Rectal smooth muscle tissue (tissue), 1 donor: Measurements from ENCODE around the gene WBP1L.
A peak's percentile ranks its signal among the peaks of the same experiment; 100 is the strongest.
"Not testable (repeated sequence)": the region's sequence is repeated elsewhere in the genome, so short reads cannot be mapped to it uniquely, and the experiment has no call there.

Experiments used
- H3K27ac ChIP-seq: one replicate; pipeline ENCODE4 v1.7.0; 2013; ENCODE audit warnings: low read depth, low read length, inconsistent platforms
- H3K27me3 ChIP-seq: one replicate; pipeline ENCODE4 v1.7.0; 2013; ENCODE audit warnings: low read length; ENCODE audit not compliant: control insufficient read depth, insufficient read depth
- H3K36me3 ChIP-seq: one replicate; pipeline ENCODE4 v1.7.0; 2013; ENCODE audit warnings: low read length; ENCODE audit not compliant: control insufficient read depth, insufficient read depth
- H3K4me1 ChIP-seq: one replicate; pipeline ENCODE4 v1.7.0; 2013; ENCODE audit warnings: low read length; ENCODE audit not compliant: control insufficient read depth, insufficient read depth
- H3K4me3 ChIP-seq: one replicate; pipeline ENCODE4 v1.7.0; 2013; ENCODE audit warnings: low read length
- H3K9ac ChIP-seq: one replicate; pipeline ENCODE4 v1.7.0; 2013; ENCODE audit warnings: low read length

The WBP1L gene

DNA sequence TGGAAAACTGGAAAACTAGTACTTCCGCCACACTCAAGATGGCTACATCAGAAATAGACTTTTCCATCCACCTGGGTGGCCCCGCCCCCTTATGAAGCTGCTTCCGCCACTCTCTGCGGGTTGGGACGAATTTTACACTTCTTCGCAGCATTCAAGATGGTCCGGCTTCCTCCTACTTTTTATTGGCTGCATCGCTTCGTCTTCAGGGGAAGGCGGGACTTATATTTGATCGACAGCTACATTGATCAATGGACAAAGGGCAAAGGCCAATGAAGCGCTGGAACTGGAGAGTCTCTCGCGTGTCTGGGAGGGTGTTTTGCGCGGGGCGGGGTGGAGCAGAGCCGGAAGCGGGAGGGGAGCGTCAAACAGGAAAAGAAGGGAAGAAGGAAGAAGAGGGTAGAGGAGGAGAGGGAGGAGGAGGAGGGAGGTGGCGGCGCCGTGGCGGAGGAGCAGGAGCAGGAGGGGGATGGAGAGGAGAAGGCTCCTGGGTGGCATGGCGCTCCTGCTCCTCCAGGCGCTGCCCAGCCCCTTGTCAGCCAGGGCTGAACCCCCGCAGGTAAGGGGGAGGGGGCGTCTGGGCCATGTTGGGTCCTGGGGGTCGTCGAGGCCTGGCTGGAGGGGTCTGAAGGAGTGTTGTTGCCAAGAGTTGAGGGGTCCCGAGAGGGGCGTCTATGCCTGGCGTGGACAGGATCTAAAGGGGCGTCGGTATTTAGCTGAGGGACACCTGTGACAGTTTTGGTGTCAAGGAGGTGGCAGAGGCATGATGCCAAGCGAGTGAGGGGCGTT lies at the start of gene WBP1L:
Gene WBP1L (plus strand): TSS at position 361 of the 786 bp plus-strand sequence. CDS start 106 bp downstream, at position 467.
- H3K27me3 ChIP-seq, result no peaks in the 10 kb centered on the region
- H3K4me1 ChIP-seq, result peaks cover 16% of the 10 kb centered on the region

DNA sequence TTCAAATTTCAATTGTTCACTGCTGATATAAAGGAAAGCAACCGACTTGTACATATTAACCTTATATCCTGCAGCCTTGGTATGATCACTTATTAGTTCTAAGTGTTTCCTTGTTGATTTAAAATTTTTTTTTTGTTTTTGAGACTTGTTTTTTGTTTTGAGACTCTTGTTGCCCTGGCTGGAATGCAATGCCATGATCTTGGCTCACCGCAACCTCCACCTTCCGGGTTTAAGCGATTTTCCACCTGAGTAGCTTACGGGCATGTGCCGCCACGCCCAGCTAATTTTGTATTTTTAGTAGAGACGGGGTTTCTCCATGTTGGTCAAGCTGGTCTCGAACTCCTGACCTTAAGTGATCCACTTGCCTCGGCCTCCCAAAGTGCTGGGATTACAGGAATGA lies 48.3 kb upstream of the WBP1L start:
- H3K27me3 ChIP-seq, H3K27ac ChIP-seq, H3K4me1 ChIP-seq, H3K4me3 ChIP-seq, H3K36me3 ChIP-seq, H3K9ac ChIP-seq: not testable (repeated sequence)

More for the DNA sequence above, at the start of gene WBP1L:
- peak within 1 kb of the TSS; percentile 99 for H3K4me3 ChIP-seq
- no peaks in the 10 kb centered on the region for H3K36me3 ChIP-seq
- peak within 1 kb of the TSS; percentile 98 for H3K9ac ChIP-seq
- peak within 1 kb of the TSS; percentile 93 for H3K27ac ChIP-seq

DNA sequence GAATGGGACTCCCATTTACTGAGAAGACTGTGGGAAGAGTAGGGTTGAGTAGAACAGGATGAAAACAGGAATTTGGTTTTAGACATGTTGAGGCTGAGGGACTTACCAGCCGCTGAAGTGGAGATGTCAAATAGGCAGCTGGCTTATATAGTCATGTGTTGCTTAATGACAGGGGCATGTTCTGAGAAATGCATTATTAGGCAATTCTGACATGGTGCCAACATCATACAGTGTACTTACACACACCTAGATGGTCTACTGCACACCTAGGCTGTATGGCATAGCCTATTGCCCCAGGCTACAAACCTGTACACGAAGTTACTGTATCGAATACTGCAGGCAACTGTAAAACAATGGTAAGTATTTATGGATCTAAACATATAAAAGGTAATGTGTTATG lies 47.0 kb upstream of the WBP1L start:
- Histone ChIP-seq H3K4me3 (no peak overlapping the region), H3K36me3 (peaks cover 8% of the 10 kb centered on the region), H3K4me1 (no peaks in the 10 kb centered on the region), H3K9ac (no peak overlapping the region), H3K27me3 (no peaks in the 10 kb centered on the region), H3K27ac (no peak overlapping the region)

DNA sequence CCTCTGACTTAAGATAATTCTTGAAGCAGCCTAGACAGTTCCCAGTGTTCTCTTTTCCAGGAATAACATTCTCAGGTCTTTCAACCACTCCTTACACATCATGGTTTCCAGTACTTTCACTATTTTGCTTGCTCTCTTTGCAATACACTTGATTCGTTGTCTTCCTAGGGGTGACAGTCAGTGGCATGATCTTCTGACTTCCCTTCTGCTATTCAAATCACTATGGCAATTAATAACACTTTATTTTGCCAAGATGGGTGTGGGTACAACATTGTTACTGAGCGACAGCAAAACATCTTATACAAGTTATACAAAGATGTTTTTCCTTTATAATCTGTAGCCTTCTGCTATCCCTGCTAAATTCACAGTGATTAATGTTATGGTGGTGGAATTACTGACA lies 44.9 kb upstream of the WBP1L start:
- peaks cover 8% of the 10 kb centered on the region for H3K36me3 ChIP-seq
- no peak overlapping the region for H3K4me3 ChIP-seq
- H3K27me3 ChIP-seq, result no peaks in the 10 kb centered on the region
- H3K4me1 ChIP-seq, result no peaks in the 10 kb centered on the region
- no peak overlapping the region for H3K27ac ChIP-seq
- H3K9ac ChIP-seq, result no peak overlapping the region

DNA sequence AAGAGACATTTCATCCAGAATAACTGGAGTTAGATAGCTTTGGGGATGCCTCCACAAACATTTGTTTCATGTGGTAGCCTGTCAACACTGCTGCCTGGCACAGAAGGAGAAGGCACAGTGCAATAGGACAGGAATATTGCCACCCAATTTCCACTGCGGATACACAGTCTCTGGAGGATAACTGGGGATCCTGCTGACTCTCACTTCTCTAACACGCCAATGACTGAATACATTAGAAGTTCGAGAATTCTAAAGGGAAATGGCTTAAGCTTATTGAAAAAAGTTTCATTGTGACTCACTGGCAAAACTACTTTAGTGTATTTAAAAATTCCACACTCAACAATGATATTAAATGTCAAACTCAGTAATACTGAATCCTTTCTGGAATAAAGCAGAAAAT lies 42.5 kb upstream of the WBP1L start:
- Histone ChIP-seq H3K36me3 (peaks cover 8% of the 10 kb centered on the region), H3K27ac (no peak overlapping the region), H3K4me3 (no peak overlapping the region), H3K9ac (no peak overlapping the region), H3K27me3 (no peaks in the 10 kb centered on the region), H3K4me1 (no peaks in the 10 kb centered on the region)

DNA sequence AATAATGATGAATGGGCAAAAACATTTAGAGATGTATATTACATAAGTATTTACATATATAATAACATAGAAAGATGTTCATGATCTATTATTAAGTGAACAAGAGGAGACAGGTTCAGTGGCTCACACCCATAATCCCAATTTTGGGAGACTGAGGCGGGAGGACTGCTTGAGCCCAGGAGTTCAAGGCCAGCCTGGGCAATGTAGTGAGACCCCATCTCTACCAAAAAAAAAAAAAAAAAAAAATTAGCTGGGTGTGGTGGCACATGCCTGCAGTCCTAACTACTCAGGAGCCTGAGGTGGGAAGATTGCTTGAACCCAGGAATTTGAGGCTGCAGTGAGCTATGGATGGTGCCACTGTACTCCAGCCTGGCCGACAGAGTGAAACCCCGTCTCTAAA lies 42.0 kb upstream of the WBP1L start:
- H3K9ac ChIP-seq, result no peak overlapping the region
- H3K27me3 ChIP-seq, result no peaks in the 10 kb centered on the region
- no peak overlapping the region for H3K4me3 ChIP-seq
- H3K36me3 ChIP-seq, result peaks cover 5% of the 10 kb centered on the region
- no peaks in the 10 kb centered on the region for H3K4me1 ChIP-seq
- no peak overlapping the region for H3K27ac ChIP-seq

DNA sequence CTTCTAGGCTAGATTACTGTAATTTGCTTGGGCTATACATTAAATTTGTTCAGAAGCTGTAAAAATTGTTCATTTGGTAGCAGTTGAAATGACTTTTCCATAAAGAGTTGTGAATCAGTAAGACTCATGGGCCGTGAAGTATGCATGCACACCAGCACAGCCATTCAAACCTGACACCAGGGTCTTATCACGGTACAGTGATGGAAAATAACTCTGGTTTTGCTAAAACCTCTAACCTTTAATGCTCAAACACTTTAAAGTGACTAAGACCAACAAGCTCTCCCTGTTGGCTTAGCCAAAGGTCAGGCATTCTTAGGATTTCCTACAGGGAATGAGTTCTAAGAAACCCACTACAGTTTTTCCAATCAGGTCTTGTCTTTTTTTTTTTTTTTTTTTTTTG lies 41.0 kb upstream of the WBP1L start:
- H3K27ac ChIP-seq, result no peak overlapping the region
- H3K36me3 ChIP-seq, result peaks cover 4% of the 10 kb centered on the region

DNA sequence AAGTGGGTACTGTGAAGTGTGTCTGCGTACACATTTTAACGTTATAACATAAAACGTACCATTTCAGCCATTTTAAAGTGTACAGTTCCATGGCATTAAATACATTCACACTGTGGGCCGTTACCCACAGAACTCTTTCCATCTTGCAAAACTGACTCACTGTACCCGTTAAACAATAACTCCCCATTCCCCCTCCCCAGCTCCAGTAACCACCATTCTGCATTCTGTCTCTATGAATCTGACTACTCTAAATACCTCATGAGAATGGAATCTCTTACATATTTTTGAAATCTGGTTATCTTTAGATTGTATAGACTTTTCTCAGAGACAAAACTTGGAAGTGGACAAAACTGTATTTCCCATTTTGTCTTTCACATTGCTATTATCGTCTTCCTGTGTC lies 38.8 kb upstream of the WBP1L start:
- Histone ChIP-seq H3K9ac (no peak overlapping the region), H3K4me3 (no peak overlapping the region), H3K36me3 (no peaks in the 10 kb centered on the region), H3K4me1 (no peaks in the 10 kb centered on the region), H3K27me3 (no peaks in the 10 kb centered on the region), H3K27ac (no peak overlapping the region)

More for the DNA sequence above, 41.0 kb upstream of the WBP1L start:
- Histone ChIP-seq H3K9ac (no peak overlapping the region), H3K27me3 (no peaks in the 10 kb centered on the region), H3K4me1 (no peaks in the 10 kb centered on the region), H3K4me3 (no peak overlapping the region)

DNA sequence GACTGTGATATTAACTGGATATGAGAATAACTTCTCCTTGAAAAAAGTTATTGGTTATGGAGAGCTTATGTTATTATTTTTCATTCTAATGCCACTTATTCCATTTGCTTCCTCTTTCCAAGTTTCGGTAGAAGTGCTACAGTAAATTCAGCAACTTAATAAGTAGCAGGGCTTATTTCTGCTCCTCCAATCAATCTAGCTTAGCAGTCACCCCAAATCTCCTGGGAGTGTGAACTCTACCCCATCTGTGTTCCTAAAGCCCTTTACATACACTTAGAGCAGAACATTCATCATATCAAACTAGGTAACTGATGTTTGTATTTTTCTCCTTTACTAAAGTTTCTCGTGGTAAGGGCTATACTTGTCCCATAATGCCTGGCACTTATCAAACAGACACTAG lies 38.2 kb upstream of the WBP1L start:
- Histone ChIP-seq H3K9ac (no peak overlapping the region), H3K4me3 (no peak overlapping the region), H3K27me3 (no peaks in the 10 kb centered on the region), H3K27ac (no peak overlapping the region), H3K36me3 (no peaks in the 10 kb centered on the region), H3K4me1 (no peaks in the 10 kb centered on the region)

DNA sequence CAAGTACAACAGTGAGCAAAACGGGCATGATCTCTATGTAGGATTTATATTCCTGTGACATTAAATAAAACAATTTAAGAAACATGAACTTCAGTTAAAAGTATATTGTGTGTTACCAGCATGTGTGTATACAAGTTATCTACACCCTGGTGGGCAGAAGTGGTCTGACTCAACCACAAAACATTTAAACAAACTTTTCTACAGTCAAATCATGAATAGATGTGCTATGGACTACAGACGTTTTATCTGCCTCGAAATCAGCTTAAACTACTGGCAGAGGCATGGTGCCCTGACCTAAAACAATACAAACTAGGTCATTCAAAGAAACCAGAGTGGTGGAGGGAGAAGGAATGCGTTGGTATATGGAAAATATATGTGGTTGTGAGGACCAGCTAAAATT lies 33.1 kb upstream of the WBP1L start:
- Histone ChIP-seq H3K4me1 (peaks cover 2% of the 10 kb centered on the region), H3K27me3 (no peaks in the 10 kb centered on the region), H3K4me3 (no peak overlapping the region), H3K9ac (no peak overlapping the region), H3K36me3 (no peaks in the 10 kb centered on the region), H3K27ac (no peak overlapping the region)

DNA sequence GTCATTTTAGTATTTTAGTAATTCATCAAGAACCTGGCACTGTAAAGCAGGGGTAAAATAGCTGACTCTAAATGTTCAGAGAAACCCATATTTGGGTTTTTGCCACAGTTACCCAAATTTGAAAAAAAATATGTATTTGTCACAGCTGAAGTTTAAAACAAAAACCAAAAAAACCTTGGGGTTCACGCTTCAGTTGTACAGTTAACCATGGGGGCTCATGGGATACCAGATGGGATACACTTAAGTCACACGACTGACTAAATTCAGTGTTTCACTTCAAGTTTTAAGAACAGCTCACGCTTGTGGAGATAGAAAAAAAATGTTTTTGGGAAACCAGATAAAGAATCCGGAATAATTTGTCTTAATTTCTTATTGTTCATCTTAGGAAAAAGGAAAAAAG lies 31.7 kb upstream of the WBP1L start:
- Histone ChIP-seq H3K36me3 (no peaks in the 10 kb centered on the region), H3K27me3 (no peaks in the 10 kb centered on the region), H3K27ac (no peak overlapping the region), H3K4me1 (peaks cover 2% of the 10 kb centered on the region), H3K4me3 (no peak overlapping the region), H3K9ac (no peak overlapping the region)

DNA sequence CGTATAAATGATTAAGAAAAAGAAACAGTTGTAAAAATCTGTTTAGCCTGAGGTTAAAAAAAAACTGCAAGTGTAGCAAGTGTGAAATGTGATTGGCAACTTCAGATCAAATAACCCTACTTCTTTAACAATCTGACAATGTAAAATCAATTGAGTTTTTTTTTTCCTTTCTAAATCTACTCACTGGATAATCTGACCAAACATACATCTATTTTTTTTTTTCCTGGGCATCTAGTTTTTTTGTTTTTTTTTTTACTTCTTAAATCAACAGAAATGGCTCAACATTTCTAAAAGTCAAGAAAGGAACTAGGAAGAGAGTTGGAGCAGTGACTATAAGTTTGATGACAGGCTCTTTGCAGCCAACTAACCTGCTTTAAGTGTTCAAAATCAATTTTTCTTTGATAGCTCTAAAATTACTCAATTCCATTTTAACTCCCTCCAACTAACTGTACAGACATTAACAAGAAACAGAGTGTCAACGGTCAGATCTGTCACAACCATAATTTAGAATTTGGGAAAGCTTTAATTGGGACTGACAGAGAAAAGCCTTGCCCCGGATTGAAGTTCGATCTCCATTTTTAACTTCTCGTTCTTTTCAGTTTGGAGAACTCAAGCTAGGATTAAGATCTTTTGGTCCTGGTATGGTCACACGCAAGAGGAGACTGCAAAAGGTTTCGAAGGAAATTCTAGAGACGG lies 30.8 kb upstream of the WBP1L start:
- H3K4me1 ChIP-seq, result peaks cover 2% of the 10 kb centered on the region
- H3K36me3 ChIP-seq, result no peaks in the 10 kb centered on the region
- H3K9ac ChIP-seq, result no peak overlapping the region
- peak overlapping the region; percentile 70 for H3K4me3 ChIP-seq
- H3K27me3 ChIP-seq, result no peaks in the 10 kb centered on the region
- peak overlapping the region; percentile 4 for H3K27ac ChIP-seq

DNA sequence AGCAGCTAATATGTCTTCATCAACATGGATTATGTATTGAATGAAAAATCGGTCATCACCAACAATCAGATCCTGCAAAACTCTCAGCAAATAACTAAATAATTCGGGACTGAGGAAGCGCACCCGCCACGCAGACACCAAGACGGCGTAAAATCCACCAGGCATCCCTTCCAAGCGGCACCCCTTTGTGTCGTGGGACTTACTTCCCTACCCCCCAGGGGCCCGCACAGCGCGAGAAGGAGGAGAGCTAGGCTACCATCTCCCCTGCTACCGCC lies 30.3 kb upstream of the WBP1L start:
- peak overlapping the region; percentile 4 for H3K27ac ChIP-seq
- no peaks in the 10 kb centered on the region for H3K27me3 ChIP-seq
- H3K9ac ChIP-seq, result peak overlapping the region; percentile 0
- peaks cover 2% of the 10 kb centered on the region for H3K4me1 ChIP-seq
- H3K36me3 ChIP-seq, result no peaks in the 10 kb centered on the region
- peak overlapping the region; percentile 70 for H3K4me3 ChIP-seq
